SK-N-SH treated with all-trans-retinoic acid at 6 μM for 48 hours (cell line): Measurements from ENCODE around the gene PIM2.

Source experiments
- ARNTL ChIP-seq: fragments of 450-650 bp; formaldehyde crosslinking; IDR thresholded peaks from 2 replicates; pipeline ENCODE4 v1.5.0; 2020; ENCODE audit warnings: low read depth, mild to moderate bottlenecking, moderate library complexity, borderline replicate concordance
- CSRNP3 ChIP-seq: fragments of 250-450 bp; sonication (Bioruptor Pico); IDR thresholded peaks from 2 replicates; pipeline ENCODE4 v1.5.1; 2021; ENCODE audit warnings: mild to moderate bottlenecking, moderate library complexity
- POU6F1 ChIP-seq: fragments of 250-450 bp; sonication (Bioruptor Pico); IDR thresholded peaks from 2 replicates; pipeline ENCODE4 v1.8.0; 2021; ENCODE audit warnings: low read depth, mild to moderate bottlenecking, moderate library complexity, borderline replicate concordance
- RARB ChIP-seq: fragments of 250-450 bp; sonication (Bioruptor Pico); IDR thresholded peaks from 2 replicates; pipeline ENCODE4 v1.8.0; 2021; ENCODE audit warnings: mild to moderate bottlenecking, moderate library complexity
- TCF4 ChIP-seq: fragments of 250-450 bp; sonication (Bioruptor Pico); IDR thresholded peaks from 2 replicates; pipeline ENCODE4 v1.8.0; 2021; ENCODE audit warnings: mild to moderate bottlenecking, moderate library complexity, borderline replicate concordance
- ZC3H10 ChIP-seq: fragments of 250-450 bp; sonication (Bioruptor Pico); IDR thresholded peaks from 2 replicates; pipeline ENCODE4 v1.5.1; 2021; ENCODE audit warnings: mild to moderate bottlenecking, moderate library complexity
- ZFP3 ChIP-seq: fragments of 250-450 bp; sonication (Bioruptor Pico); IDR thresholded peaks from 2 replicates; pipeline ENCODE4 v1.5.0; 2020; ENCODE audit warnings: mild to moderate bottlenecking, moderate library complexity
- TF ChIP-seq, protein P1 (sequence below): fragments of 250-450 bp; sonication (Bioruptor Pico); IDR thresholded peaks from 2 replicates; pipeline ENCODE4 v1.8.0; 2020; ENCODE audit warnings: mild to moderate bottlenecking, moderate library complexity, borderline replicate concordance
- TF ChIP-seq, protein P2 (sequence below): fragments of 250-450 bp; sonication (Bioruptor Pico); IDR thresholded peaks from 2 replicates; pipeline ENCODE4 v1.5.1; 2020; ENCODE audit warnings: low read depth, mild to moderate bottlenecking, moderate library complexity
- TF ChIP-seq, protein P3 (sequence below): fragments of 250-450 bp; sonication (Bioruptor Pico); IDR thresholded peaks from 2 replicates; pipeline ENCODE4 v1.5.0; 2020; ENCODE audit warnings: mild to moderate bottlenecking, moderate library complexity

DNA sequence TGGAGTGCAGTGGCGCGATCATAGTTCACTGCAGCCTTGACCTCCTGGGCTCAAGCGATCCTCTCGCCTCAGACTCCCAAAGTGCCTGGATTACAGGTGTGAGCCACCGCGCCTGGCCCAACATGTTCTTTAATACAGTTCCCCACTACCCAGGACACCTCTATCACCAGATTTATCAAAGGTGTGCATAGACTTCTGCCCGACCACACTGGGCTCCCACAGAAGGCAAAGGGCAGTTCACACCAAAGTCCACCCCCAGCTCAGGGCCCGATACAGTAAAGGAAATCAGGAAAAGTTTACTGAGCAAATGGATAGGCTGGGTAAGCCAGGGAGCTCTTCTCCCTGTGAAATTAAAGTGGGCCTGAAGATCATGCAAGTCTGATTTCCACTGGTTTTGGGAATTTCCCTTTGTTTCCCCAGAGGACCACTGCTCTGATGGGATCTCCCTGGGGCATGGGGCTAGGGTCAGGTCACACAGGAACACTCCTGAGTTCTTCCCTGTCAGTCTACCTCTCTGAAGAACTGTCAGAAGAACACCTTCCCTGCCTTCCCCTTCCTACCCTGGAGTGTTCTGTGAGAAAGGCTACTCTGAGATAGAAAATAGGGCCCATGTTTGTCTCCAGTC is 17.7 kb upstream of the PIM2 start:
- TF ChIP-seq, protein P1, sequence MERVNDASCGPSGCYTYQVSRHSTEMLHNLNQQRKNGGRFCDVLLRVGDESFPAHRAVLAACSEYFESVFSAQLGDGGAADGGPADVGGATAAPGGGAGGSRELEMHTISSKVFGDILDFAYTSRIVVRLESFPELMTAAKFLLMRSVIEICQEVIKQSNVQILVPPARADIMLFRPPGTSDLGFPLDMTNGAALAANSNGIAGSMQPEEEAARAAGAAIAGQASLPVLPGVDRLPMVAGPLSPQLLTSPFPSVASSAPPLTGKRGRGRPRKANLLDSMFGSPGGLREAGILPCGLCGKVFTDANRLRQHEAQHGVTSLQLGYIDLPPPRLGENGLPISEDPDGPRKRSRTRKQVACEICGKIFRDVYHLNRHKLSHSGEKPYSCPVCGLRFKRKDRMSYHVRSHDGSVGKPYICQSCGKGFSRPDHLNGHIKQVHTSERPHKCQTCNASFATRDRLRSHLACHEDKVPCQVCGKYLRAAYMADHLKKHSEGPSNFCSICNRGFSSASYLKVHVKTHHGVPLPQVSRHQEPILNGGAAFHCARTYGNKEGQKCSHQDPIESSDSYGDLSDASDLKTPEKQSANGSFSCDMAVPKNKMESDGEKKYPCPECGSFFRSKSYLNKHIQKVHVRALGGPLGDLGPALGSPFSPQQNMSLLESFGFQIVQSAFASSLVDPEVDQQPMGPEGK (CRISPR knock-in tag) = no peak
- TF ChIP-seq ARNTL (CRISPR knock-in tag) (no peak), RARB (CRISPR knock-in tag) (no peak), CSRNP3 (no peak), POU6F1 (CRISPR knock-in tag) (no peak), ZC3H10 (no peak), ZFP3 (CRISPR knock-in tag) (no peak), TCF4 (no peak)
- TF ChIP-seq, protein P2, sequence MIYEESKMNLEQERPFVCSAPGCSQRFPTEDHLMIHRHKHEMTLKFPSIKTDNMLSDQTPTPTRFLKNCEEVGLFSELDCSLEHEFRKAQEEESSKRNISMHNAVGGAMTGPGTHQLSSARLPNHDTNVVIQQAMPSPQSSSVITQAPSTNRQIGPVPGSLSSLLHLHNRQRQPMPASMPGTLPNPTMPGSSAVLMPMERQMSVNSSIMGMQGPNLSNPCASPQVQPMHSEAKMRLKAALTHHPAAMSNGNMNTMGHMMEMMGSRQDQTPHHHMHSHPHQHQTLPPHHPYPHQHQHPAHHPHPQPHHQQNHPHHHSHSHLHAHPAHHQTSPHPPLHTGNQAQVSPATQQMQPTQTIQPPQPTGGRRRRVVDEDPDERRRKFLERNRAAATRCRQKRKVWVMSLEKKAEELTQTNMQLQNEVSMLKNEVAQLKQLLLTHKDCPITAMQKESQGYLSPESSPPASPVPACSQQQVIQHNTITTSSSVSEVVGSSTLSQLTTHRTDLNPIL (CRISPR knock-in tag) = no peak
- TF ChIP-seq, protein P3, sequence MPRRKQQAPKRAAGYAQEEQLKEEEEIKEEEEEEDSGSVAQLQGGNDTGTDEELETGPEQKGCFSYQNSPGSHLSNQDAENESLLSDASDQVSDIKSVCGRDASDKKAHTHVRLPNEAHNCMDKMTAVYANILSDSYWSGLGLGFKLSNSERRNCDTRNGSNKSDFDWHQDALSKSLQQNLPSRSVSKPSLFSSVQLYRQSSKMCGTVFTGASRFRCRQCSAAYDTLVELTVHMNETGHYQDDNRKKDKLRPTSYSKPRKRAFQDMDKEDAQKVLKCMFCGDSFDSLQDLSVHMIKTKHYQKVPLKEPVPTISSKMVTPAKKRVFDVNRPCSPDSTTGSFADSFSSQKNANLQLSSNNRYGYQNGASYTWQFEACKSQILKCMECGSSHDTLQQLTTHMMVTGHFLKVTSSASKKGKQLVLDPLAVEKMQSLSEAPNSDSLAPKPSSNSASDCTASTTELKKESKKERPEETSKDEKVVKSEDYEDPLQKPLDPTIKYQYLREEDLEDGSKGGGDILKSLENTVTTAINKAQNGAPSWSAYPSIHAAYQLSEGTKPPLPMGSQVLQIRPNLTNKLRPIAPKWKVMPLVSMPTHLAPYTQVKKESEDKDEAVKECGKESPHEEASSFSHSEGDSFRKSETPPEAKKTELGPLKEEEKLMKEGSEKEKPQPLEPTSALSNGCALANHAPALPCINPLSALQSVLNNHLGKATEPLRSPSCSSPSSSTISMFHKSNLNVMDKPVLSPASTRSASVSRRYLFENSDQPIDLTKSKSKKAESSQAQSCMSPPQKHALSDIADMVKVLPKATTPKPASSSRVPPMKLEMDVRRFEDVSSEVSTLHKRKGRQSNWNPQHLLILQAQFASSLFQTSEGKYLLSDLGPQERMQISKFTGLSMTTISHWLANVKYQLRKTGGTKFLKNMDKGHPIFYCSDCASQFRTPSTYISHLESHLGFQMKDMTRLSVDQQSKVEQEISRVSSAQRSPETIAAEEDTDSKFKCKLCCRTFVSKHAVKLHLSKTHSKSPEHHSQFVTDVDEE (CRISPR knock-in tag) = no peak
